CD4-positive, alpha-beta T cell treated with Interleukin-6 at 100 ng/mL for 8 hours (primary cell): ENCODE measurements around the gene ARMC8.

Experiments used
- DNase-seq: peaks from one replicate; pipeline ENCODE4 v3.0.0-alpha.2; 2020; ENCODE audit warnings: mixed read lengths, low spot score

Gene ARMC8

GRCh38 chr3:138307899-138308298, 120.8 kb downstream of the ARMC8 start:
- DNase-seq, result no peak

- no peak for DNase-seq
Observed at GRCh38 chr3:138308783-138309182, 121.7 kb downstream of the ARMC8 start.

- no peak for DNase-seq
Observed at GRCh38 chr3:138310494-138310893, 123.4 kb downstream of the ARMC8 start.

- DNase-seq, result no peak
Observed at GRCh38 chr3:138314751-138315150, 127.7 kb downstream of the ARMC8 start.

GRCh38 chr3:138317687-138318086, 130.6 kb downstream of the ARMC8 start:
- DNase-seq, result no peak

- no peak for DNase-seq
Observed at GRCh38 chr3:138323971-138324370, 136.9 kb downstream of the ARMC8 start.

- no peak for DNase-seq
Observed at GRCh38 chr3:138325990-138326389, 138.9 kb downstream of the ARMC8 start.

- DNase-seq, result no peak
Observed at GRCh38 chr3:138326866-138327595, 139.9 kb downstream of the ARMC8 start.

GRCh38 chr3:138327831-138328230, 140.7 kb downstream of the ARMC8 start:
- no peak for DNase-seq

- no peak for DNase-seq
Observed at GRCh38 chr3:138328341-138328740, 141.2 kb downstream of the ARMC8 start.

GRCh38 chr3:138329127-138329983, 142.3 kb downstream of the ARMC8 start, which contains the start of gene NME9:
TSS of gene NME9 (minus strand) at chr3:138329851. CDS start at chr3:138329335, 516 bp downstream.
- peak; percentile 95 for DNase-seq

GRCh38 chr3:138329984-138330293, 142.8 kb downstream of the ARMC8 start:
- no peak for DNase-seq

GRCh38 chr3:138331143-138331894, 144.2 kb downstream of the ARMC8 start:
- DNase-seq, result no peak

GRCh38 chr3:138332472-138333073, 145.5 kb downstream of the ARMC8 start:
- no peak for DNase-seq

GRCh38 chr3:138334608-138335007, 147.5 kb downstream of the ARMC8 start:
- DNase-seq, result no peak

GRCh38 chr3:138336454-138336999, 149.4 kb downstream of the ARMC8 start:
- no peak for DNase-seq

GRCh38 chr3:138338244-138338643, 151.1 kb downstream of the ARMC8 start:
- DNase-seq, result no peak

GRCh38 chr3:138338811-138339210, 151.7 kb downstream of the ARMC8 start:
- no peak for DNase-seq

- no peak for DNase-seq
Observed at GRCh38 chr3:138340511-138340910, 153.4 kb downstream of the ARMC8 start.

GRCh38 chr3:138344754-138345153, 157.7 kb downstream of the ARMC8 start:
- no peak for DNase-seq
